ENCODE data around the gene ELK3.

Gene ELK3

DNA sequence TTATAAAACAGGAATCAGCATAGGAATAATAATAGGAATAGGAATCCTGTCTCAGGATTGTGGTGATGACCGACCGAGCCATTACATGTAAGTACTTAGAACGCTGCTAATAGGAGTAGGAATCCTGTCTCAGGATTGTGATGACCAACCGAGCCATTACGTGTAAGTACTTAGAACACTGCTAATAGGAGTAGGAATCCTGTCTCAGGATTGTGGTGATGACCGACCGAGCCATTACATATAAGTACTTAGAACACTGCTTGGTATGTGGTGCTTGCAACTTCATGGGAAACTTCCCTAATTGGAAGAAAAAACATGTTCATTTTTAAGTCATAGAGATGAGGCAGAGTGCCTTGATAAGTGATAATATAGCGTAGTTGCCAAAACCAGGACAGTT lies 30.0 kb downstream of the ELK3 start:
- no peak overlapping the region for H3K4me3 ChIP-seq (ENCODE audit: low read depth, low read length)
- no peak for DNase-seq (ENCODE audit: low read depth)
- in situ Hi-C loops (cut with HindIII; ENCODE audit: low sequenced_read_pairs) = loop anchor here (25.0 kb wide), 1 partner anchor 162 kb away; no protein-coding TSS in a partner anchor
- TF ChIP-seq, protein P1, sequence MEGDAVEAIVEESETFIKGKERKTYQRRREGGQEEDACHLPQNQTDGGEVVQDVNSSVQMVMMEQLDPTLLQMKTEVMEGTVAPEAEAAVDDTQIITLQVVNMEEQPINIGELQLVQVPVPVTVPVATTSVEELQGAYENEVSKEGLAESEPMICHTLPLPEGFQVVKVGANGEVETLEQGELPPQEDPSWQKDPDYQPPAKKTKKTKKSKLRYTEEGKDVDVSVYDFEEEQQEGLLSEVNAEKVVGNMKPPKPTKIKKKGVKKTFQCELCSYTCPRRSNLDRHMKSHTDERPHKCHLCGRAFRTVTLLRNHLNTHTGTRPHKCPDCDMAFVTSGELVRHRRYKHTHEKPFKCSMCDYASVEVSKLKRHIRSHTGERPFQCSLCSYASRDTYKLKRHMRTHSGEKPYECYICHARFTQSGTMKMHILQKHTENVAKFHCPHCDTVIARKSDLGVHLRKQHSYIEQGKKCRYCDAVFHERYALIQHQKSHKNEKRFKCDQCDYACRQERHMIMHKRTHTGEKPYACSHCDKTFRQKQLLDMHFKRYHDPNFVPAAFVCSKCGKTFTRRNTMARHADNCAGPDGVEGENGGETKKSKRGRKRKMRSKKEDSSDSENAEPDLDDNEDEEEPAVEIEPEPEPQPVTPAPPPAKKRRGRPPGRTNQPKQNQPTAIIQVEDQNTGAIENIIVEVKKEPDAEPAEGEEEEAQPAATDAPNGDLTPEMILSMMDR (IDR thresholded peaks at IDR 0.05; ENCODE audit: low read depth, low read length, missing control alignments) = no peak

DNA sequence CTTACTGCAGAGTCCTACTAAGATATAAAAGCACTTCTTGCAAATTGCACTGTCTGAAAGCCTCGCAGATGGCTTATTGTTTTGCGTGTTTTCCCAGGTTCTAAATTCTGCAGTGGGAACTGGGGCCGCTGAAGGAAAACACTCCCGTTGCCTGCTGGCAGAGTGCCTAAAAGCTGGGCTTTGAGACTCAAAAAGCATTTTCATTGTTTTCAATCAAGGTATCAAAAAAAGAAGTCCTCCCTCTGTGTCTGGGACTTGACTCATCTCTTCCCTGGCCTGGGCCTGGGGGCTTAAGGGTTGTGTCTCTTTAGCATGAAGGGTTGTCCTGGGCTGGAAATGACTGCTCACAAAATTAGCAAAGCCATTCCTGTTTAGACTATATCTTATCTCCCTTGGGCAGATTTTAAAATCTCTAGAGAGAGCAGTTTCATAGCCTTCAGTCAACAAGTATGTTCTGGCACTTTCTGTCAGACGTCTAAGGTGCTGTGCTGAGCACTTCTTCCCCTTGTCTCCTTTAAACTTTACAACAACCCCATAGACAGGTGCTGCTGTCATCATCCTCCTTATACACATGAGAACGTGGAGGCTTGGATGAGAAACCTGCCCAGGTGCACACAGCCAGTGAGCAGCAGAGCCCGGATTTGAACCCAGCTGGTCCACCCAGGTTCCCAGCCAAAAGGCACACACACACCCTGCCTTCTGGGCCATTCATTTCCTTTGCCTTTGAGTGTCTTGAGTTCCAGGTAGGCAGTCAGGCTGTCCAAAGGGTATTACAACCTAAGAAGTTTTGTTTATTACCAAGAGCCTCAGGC lies 31.1 kb downstream of the ELK3 start:
- H3K4me3 ChIP-seq (ENCODE audit: low read depth, low read length) = no peak overlapping the region
- TF ChIP-seq, protein P1 (IDR thresholded peaks at IDR 0.05; ENCODE audit: low read depth, low read length, missing control alignments) = no peak
- DNase-seq (ENCODE audit: low read depth) = no peak
- in situ Hi-C loops (cut with HindIII; ENCODE audit: low sequenced_read_pairs) = no loop called here

DNA sequence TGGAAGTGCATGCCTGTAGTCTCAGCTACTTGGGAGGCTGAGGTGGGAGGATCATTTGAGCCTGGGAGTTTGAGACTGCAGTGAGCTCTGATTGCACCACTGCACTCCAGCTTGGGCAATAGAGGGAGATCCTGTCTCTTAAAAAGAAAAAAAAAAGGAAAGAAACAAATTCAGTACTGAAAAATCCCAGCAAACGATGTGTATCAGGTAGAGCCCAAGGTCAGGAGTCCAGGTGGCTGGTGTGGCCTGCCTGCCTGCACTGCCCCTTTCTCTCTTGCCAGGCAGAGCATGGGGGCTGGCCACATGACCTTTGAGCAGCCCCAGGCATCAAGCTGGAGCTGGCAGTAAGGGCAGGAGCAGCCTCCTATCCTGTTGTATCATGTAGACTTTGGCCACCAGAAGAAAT lies 31.8 kb downstream of the ELK3 start:
- in situ Hi-C loops (cut with HindIII; ENCODE audit: low sequenced_read_pairs) = no loop called here
- TF ChIP-seq, protein P1 (IDR thresholded peaks at IDR 0.05; ENCODE audit: low read depth, low read length, missing control alignments) = no peak
- no peak for DNase-seq (ENCODE audit: low read depth)
- H3K4me3 ChIP-seq (ENCODE audit: low read depth, low read length) = no peak overlapping the region

DNA sequence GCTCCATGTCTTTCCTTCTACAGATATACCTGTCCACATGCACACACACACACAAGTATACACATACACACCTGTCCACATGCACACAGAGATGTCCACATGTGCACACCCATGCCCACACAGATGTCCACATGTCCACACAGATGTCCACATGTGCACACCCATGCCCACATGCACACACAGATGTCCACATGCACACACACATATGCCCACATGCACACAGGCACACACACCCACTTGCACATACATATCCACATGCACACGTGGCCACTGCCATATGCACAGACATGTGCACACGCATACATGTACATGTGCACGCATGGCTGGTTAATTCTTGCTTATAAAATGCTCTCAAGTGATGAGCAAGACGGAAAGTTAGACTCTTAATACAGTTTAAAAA lies 32.2 kb downstream of the ELK3 start:
- H3K4me3 ChIP-seq (ENCODE audit: low read depth, low read length) = no peak overlapping the region
- DNase-seq (ENCODE audit: low read depth) = no peak
- in situ Hi-C loops (cut with HindIII; ENCODE audit: low sequenced_read_pairs) = no loop called here
- TF ChIP-seq, protein P1 (IDR thresholded peaks at IDR 0.05; ENCODE audit: low read depth, low read length, missing control alignments) = no peak

DNA sequence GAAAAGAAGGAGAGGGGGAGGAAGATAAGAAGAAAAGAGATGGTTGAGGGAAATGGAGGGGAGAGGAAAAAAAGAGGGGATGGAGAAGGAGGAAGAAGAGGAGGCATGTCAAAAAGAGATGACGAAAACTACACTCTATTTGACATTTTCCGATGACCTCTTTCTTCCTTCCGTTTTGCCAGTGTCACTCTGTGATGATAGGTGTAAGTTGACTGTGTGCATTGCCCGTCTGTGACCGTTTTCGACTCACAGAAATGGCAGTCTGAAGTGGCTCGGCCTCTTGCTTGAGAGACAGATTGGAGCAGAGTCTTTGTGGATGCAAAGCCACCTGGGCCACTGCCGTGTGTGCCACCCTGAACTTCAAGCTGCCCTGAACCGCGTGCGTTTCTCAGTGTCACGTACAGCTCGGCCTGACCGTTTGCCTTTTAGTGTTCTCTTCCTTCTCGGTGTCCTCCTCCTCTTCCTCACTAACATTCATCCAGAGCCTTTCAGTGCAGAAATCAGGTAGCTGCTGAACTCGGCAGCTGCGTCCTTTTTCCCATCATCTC lies 32.7 kb downstream of the ELK3 start:
- no peak overlapping the region for H3K4me3 ChIP-seq (ENCODE audit: low read depth, low read length)
- in situ Hi-C loops (cut with HindIII; ENCODE audit: low sequenced_read_pairs) = no loop called here
- TF ChIP-seq, protein P1 (IDR thresholded peaks at IDR 0.05; ENCODE audit: low read depth, low read length, missing control alignments) = no peak
- DNase-seq (ENCODE audit: low read depth) = no peak

DNA sequence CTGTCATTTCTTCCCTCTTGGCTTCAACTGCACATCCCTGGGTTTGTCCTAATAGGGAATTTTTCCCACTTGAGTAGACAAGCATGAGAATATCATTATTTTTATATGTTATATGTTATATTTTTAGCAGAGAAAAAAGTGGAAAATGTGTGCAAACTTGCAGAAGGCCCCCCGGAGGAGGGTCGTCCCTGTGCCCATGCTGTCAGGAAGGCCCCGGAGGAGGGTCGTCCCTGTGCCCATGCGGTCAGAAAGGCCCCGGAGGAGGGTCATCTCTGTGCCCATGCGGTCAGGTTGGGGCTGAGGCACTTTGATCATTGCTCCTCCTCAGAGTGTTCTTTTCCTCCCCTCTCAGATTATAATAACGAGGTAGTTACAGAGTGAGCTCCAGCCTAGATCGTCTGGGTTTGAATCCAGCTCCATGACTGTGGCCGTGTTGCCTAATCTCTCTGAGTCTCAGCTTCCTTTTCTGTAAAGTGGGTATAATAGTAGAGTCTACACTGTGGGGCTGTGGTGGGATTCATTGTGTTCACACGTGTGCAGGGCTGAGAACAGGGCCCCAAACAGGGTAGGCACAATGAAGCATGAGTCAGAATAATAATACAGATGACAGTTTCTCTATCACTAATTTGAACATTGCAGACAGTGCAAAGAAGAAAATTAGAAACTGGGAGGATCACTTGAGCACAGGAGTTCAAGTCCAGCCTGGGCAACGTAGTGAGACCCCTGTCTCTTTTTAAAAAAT lies 33.4 kb downstream of the ELK3 start:
- DNase-seq (ENCODE audit: low read depth) = no peak
- TF ChIP-seq, protein P1 (IDR thresholded peaks at IDR 0.05; ENCODE audit: low read depth, low read length, missing control alignments) = no peak
- in situ Hi-C loops (cut with HindIII; ENCODE audit: low sequenced_read_pairs) = no loop called here
- H3K4me3 ChIP-seq (ENCODE audit: low read depth, low read length) = no peak overlapping the region

Measured in astrocyte of the cerebellum (primary cell).